ENCODE measurements around the gene ICAM4.

DNA sequence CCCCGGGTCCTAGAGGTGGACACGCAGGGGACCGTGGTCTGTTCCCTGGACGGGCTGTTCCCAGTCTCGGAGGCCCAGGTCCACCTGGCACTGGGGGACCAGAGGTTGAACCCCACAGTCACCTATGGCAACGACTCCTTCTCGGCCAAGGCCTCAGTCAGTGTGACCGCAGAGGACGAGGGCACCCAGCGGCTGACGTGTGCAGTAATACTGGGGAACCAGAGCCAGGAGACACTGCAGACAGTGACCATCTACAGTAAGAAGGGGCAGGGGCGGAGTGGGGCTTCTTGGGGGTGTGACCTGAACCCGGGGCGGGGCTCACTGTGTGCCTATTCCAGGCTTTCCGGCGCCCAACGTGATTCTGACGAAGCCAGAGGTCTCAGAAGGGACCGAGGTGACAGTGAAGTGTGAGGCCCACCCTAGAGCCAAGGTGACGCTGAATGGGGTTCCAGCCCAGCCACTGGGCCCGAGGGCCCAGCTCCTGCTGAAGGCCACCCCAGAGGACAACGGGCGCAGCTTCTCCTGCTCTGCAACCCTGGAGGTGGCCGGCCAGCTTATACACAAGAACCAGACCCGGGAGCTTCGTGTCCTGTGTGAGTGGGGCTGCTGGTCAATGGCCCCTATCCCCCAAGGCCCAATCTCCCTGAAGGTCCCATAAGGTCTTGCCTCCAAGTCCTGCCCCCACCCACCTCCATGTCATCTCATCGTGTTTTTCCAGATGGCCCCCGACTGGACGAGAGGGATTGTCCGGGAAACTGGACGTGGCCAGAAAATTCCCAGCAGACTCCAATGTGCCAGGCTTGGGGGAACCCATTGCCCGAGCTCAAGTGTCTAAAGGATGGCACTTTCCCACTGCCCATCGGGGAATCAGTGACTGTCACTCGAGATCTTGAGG is 2.4 kb upstream of the ICAM4 start:
- TF ChIP-seq EGR1 (conservative IDR thresholded peaks at IDR 0.05) (no peak), HDAC2 (IDR thresholded peaks at IDR 0.05) (no peak), SMARCA4 (IDR thresholded peaks at IDR 0.05) (no peak), ZBTB1 (CRISPR knock-in tag; IDR thresholded peaks at IDR 0.05; ENCODE audit: borderline replicate concordance, low read depth) (no peak), ELK1 (CRISPR knock-in tag; IDR thresholded peaks at IDR 0.05) (no peak), CREB1 (IDR thresholded peaks at IDR 0.05) (no peak), CREB1 (CRISPR knock-in tag; IDR thresholded peaks at IDR 0.05) (no peak), ZNF518B (CRISPR knock-in tag; IDR thresholded peaks at IDR 0.05) (no peak), MAFK (IDR thresholded peaks at IDR 0.05; ENCODE audit: low read length) (no peak), BHLHE40 (IDR thresholded peaks at IDR 0.05; ENCODE audit: low read length) (no peak), ATF3 (IDR thresholded peaks at IDR 0.05) (no peak), ATF3 (CRISPR knock-in tag; conservative IDR thresholded peaks at IDR 0.05) (no peak)
- TF ChIP-seq, protein P1, sequence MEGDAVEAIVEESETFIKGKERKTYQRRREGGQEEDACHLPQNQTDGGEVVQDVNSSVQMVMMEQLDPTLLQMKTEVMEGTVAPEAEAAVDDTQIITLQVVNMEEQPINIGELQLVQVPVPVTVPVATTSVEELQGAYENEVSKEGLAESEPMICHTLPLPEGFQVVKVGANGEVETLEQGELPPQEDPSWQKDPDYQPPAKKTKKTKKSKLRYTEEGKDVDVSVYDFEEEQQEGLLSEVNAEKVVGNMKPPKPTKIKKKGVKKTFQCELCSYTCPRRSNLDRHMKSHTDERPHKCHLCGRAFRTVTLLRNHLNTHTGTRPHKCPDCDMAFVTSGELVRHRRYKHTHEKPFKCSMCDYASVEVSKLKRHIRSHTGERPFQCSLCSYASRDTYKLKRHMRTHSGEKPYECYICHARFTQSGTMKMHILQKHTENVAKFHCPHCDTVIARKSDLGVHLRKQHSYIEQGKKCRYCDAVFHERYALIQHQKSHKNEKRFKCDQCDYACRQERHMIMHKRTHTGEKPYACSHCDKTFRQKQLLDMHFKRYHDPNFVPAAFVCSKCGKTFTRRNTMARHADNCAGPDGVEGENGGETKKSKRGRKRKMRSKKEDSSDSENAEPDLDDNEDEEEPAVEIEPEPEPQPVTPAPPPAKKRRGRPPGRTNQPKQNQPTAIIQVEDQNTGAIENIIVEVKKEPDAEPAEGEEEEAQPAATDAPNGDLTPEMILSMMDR (IDR thresholded peaks at IDR 0.05 in 2 of 3, conservative IDR thresholded peaks at IDR 0.05 in 1 of 3; ENCODE audit: insufficient read depth in 2 of 3, low read depth in 1 of 3, low read length in 3 of 3) = no peak
- TF ChIP-seq, protein P2, sequence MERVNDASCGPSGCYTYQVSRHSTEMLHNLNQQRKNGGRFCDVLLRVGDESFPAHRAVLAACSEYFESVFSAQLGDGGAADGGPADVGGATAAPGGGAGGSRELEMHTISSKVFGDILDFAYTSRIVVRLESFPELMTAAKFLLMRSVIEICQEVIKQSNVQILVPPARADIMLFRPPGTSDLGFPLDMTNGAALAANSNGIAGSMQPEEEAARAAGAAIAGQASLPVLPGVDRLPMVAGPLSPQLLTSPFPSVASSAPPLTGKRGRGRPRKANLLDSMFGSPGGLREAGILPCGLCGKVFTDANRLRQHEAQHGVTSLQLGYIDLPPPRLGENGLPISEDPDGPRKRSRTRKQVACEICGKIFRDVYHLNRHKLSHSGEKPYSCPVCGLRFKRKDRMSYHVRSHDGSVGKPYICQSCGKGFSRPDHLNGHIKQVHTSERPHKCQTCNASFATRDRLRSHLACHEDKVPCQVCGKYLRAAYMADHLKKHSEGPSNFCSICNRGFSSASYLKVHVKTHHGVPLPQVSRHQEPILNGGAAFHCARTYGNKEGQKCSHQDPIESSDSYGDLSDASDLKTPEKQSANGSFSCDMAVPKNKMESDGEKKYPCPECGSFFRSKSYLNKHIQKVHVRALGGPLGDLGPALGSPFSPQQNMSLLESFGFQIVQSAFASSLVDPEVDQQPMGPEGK (CRISPR knock-in tag; IDR thresholded peaks at IDR 0.05; ENCODE audit: borderline replicate concordance) = no peak
- TF ChIP-seq, protein P3, sequence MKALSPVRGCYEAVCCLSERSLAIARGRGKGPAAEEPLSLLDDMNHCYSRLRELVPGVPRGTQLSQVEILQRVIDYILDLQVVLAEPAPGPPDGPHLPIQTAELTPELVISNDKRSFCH (CRISPR knock-in tag; IDR thresholded peaks at IDR 0.05) = no peak
- TF ChIP-seq, protein P3 (tag; IDR thresholded peaks at IDR 0.05) = no peak
